GM18909 (cell line): Measurements from ENCODE around the gene CDC16.
"Not testable (repeated sequence)": the region's sequence is repeated elsewhere in the genome, so short reads cannot be mapped to it uniquely, and the experiment has no call there.

Experiments used
- ATAC-seq: cut with Tn5 transposase; IDR thresholded peaks from one replicate; pipeline ENCODE4 v1.9.1; 2021; ENCODE audit warnings: mild to moderate bottlenecking; ENCODE audit not compliant: unreplicated experiment, poor library complexity

CDC16 gene

GRCh38 chr13:114234645-114235421 lies at the start of gene CDC16:
TSS of gene CDC16 (plus strand) at chr13:114234897. CDS start at chr13:114235085, 188 bp downstream.
- peak; percentile 89 for ATAC-seq

GRCh38 chr13:114185182-114185971 lies 49.3 kb upstream of the CDC16 start:
- no peak for ATAC-seq

GRCh38 chr13:114194853-114195252 lies 39.8 kb upstream of the CDC16 start:
- no peak for ATAC-seq

- ATAC-seq, result no peak
Observed at GRCh38 chr13:114196629-114197028, 38.1 kb upstream of the CDC16 start.

- no peak for ATAC-seq
Observed at GRCh38 chr13:114198556-114198955, 36.1 kb upstream of the CDC16 start.

GRCh38 chr13:114199526-114199925 lies 35.2 kb upstream of the CDC16 start:
- not testable (repeated sequence) for ATAC-seq

GRCh38 chr13:114199954-114200353 lies 34.7 kb upstream of the CDC16 start:
- ATAC-seq, result no peak

GRCh38 chr13:114200399-114200911 lies 34.2 kb upstream of the CDC16 start:
- no peak for ATAC-seq

GRCh38 chr13:114202581-114202980 lies 32.1 kb upstream of the CDC16 start:
- no peak for ATAC-seq

- no peak for ATAC-seq
Observed at GRCh38 chr13:114203536-114203935, 31.2 kb upstream of the CDC16 start.

GRCh38 chr13:114204894-114205293 lies 29.8 kb upstream of the CDC16 start:
- no peak for ATAC-seq

GRCh38 chr13:114208134-114208533 lies 26.6 kb upstream of the CDC16 start:
- no peak for ATAC-seq

GRCh38 chr13:114211446-114212157 lies 23.1 kb upstream of the CDC16 start:
- no peak for ATAC-seq

GRCh38 chr13:114212158-114212495 lies 22.6 kb upstream of the CDC16 start:
- ATAC-seq, result no peak

GRCh38 chr13:114213980-114214379 lies 20.7 kb upstream of the CDC16 start:
- no peak for ATAC-seq

GRCh38 chr13:114219392-114219791 lies 15.3 kb upstream of the CDC16 start:
- no peak for ATAC-seq

GRCh38 chr13:114222461-114222968 lies 12.2 kb upstream of the CDC16 start:
- no peak for ATAC-seq

- ATAC-seq, result no peak
Observed at GRCh38 chr13:114224201-114224600, 10.5 kb upstream of the CDC16 start.

- no peak for ATAC-seq
Observed at GRCh38 chr13:114225610-114226009, 9.1 kb upstream of the CDC16 start.

GRCh38 chr13:114226088-114226487 lies 8.6 kb upstream of the CDC16 start:
- ATAC-seq, result peak; percentile 12
